IgD-negative memory B cell (primary cell): ENCODE data around the gene UBE2R2. TPM values are rescaled to one million over a fixed set of nuclear protein-coding genes. Genes with fewer than 3 reads are reported as not detected.
A peak's percentile ranks its signal among the peaks of the same experiment; 100 is the strongest.

Experiments used
- H3K27ac Mint-ChIP-seq, 3 donors: one replicate each; pipeline ENCODE4 v1.8.0; 2020 to 2022; ENCODE audit warnings: mild to moderate bottlenecking in 3 of 3, mixed read lengths in 3 of 3, moderate library complexity in 1 of 3
- H3K27me3 Mint-ChIP-seq: one replicate; pipeline ENCODE4 v1.8.0; 2021; ENCODE audit warnings: mixed read lengths
- H3K36me3 Mint-ChIP-seq: one replicate; pipeline ENCODE4 v1.8.0; 2020; ENCODE audit warnings: mild to moderate bottlenecking, mixed read lengths
- H3K4me1 Mint-ChIP-seq, 3 donors: one replicate each; pipeline ENCODE4 v1.8.0; 2020 to 2022; ENCODE audit warnings: mixed read lengths in 3 of 3, mild to moderate bottlenecking in 1 of 3
- H3K4me3 Mint-ChIP-seq, 4 donors: one replicate each; pipeline ENCODE4 v1.8.0; 2020 to 2022; ENCODE audit warnings: mild to moderate bottlenecking in 4 of 4, mixed read lengths in 4 of 4, moderate library complexity in 3 of 4
- H3K9me3 Mint-ChIP-seq, 3 donors: one replicate each; pipeline ENCODE4 v1.8.0; 2020 to 2021; ENCODE audit warnings: mixed read lengths in 3 of 3, mild to moderate bottlenecking in 1 of 3
- polyA plus RNA-seq: library from polyadenylated mRNA; unstranded; fragments of 300-500 nt; fragmentation: Illumina TruSeq; gene quantifications from one replicate; pipeline ENCODE4 v1.2.3, GENCODE V29; 2021

UBE2R2 gene
- polyA plus RNA-seq, 1 donor from 2014 or later = 22.6 TPM

DNA sequence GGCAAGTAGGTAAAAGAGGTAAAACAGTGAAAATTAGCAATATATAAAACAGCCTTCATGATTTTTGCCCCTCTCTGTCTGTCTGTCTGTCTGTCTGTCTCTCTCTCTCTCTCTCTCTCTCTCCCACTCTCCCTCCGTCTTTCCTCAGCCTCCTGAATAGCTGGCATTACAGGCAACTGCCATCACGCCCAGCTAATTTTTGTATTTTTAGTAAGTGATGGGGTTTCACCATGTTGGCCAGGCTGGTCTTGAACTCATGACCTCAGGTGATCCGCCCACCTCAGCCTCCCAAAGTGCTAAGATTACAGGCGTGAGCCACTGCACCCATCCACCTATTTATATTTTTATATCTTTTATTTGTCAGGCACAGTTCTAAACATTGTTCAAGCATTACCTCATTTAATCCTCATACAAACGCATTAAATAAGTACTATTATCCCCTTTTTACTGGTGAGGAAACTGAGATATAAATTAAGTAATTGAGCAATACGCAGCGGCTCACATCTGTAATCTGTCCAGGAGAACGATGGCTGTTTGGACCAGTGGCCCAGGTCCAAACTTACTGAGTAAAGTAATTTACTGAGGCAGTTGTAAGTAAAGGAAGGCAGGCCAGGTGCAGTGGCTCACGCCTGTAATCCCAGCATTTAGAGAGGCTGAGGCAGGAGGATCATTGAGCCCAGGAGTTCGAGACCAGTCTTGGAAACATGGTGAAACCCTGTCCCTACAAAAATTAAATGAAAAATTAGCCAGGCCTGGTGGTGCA lies 60.9 kb downstream of the UBE2R2 start:
- Mint-ChIP-seq H3K27me3 (no peaks in the 10 kb centered on the region), H3K4me3 (no peak overlapping the region), H3K36me3 (no peaks in the 10 kb centered on the region), H3K9me3 (no peaks in the 10 kb centered on the region), H3K27ac (peak overlapping the region in 1 of 3 donors; percentile 16), H3K4me1 (peaks cover 7 to 26% (median 25%) of the 10 kb centered on the region in 3 donors)

DNA sequence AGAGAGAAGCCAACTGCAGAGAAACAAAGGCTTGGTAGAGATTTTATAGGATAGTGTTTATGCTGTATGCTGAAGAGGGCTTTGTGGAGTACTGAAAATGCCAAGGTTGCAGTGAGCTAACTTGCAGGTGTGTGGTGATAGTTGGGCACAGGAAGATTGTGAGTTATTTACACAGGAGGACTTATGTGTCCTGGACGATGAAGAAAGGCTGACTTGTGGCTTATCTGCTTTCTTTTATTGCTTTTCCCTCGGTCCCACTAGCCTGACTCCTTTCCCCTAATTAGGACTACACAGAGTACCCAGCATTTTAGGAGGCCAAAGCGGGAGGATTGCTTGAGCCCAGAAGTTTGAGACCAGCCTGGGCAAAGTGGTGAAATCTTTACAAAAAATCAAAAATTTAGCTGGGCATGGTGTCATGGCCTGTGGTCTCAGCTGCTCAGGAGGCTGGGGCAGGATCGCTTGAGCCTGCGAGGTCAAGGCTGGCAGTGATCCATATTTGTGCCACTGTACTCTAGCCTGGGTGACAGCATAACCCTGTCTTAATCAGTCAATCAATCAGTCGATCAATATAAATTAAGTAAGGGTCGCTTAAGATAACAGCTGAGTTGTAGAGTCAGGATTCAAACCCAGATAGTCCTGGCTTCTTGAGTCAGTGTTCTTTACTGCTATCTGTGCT lies 61.9 kb downstream of the UBE2R2 start:
- Mint-ChIP-seq H3K9me3 (no peaks in the 10 kb centered on the region), H3K27ac (no peak overlapping the region), H3K27me3 (no peaks in the 10 kb centered on the region), H3K4me3 (no peak overlapping the region), H3K36me3 (no peaks in the 10 kb centered on the region), H3K4me1 (peaks cover 7 to 29% (median 28%) of the 10 kb centered on the region in 3 donors)

DNA sequence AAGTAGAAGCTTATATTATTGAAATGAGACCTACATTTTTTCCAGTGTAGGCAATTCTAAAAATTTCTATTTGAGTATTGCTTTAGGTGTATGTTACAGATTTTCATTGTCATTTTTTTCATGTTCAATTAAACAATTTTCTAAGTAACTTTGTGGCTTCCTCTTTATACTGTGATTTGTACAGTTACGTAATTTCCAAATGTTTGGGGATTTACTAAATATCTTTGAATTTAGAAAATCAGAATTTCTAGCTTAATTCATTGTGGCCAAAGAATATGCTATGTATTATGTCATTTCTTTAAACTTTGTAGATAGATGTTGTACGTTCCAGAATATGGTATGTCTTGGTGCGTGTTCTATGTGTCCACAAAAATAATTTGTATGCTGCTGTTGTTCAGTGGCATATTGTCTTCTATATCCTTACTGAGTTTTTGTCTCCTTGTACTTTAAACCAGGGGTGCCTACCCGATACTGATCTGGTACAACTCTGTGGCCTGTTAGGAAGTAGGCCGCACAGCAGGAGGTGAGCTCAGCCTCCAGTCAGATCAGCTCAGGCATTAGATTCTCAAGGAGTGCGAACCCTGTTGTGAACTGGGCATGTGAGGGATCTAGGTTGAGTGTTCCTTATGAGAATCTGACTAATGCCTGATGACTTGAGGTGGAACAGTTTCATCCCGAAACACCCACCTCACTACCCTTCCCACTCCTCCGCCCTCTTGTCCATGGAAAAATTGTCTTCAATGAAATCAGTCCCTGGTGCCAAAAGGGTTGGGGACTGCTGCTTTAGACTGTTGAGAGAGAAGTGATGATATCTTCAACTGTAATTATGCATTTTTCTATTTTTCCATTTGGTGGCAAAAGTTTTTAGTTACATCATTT lies 63.5 kb downstream of the UBE2R2 start:
- Mint-ChIP-seq H3K9me3 (no peaks in the 10 kb centered on the region), H3K27me3 (no peaks in the 10 kb centered on the region), H3K27ac (no peak overlapping the region), H3K36me3 (no peaks in the 10 kb centered on the region), H3K4me1 (peaks cover 7 to 37% (median 28%) of the 10 kb centered on the region in 3 donors), H3K4me3 (no peak overlapping the region)

DNA sequence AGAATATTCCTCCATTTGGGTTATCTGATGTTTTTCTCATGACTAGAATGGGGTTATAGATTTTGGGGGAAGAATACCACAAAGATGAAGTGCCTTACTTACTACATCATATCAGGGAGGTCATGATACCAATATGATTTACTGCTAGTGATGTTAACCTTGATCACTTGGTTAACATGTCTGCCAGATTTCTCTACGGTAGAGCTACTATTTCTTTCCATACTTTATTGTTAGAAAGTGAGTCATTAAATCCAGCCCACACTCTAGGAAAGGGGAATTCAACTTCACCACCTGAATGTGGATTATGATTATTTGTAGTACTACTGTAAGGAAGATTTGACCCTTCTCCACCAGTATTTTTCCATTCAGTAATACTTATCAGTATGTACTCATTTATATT lies 64.7 kb downstream of the UBE2R2 start:
- Mint-ChIP-seq H3K27me3 (no peaks in the 10 kb centered on the region), H3K9me3 (no peaks in the 10 kb centered on the region), H3K27ac (no peak overlapping the region), H3K36me3 (no peaks in the 10 kb centered on the region), H3K4me3 (no peak overlapping the region), H3K4me1 (peaks cover 7 to 37% (median 29%) of the 10 kb centered on the region in 3 donors)

DNA sequence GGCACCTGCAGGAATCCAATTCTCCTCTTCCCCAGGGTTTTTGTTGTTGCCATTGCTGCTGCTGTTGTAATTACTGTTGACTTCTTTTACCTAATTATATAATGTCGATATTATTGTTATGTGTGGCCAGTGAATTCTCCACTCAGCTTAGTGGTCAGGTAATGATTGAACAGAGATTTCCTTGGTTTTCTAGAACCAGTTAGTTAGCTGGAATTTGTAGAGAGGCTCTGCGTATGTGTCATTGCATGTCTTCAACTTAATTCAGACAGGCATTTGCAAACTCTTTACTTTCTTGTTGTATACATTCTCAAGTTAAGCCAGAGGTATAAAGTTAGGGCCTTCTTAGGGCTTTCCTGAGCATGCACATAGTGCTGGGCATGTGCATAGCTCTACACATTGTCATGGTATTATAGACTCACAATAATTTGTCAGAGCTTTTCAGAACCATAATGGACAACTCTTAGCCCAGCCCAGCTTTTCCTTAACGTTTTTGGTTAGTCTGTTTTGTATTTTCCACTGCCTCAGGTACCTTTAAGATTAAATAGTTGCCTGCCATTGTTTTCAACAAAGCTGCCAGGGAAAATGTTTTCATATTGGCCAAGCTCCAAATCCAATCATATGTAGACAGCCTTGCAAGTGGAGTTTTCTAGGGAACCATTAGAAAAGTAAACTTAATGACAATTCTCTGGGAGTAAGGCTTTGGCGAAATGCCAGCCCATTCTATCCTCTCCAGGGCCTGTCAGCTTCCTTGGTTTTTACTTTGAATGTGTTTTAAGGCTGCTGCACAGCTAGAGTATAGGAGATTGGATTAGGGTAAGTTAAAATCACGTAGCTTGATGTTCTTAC lies 68.1 kb downstream of the UBE2R2 start:
- H3K27ac Mint-ChIP-seq = no peak overlapping the region
- peaks cover 3 to 28% (median 18%) of the 10 kb centered on the region in 3 donors for H3K4me1 Mint-ChIP-seq
- no peaks in the 10 kb centered on the region for H3K27me3 Mint-ChIP-seq
- no peaks in the 10 kb centered on the region for H3K36me3 Mint-ChIP-seq
- H3K4me3 Mint-ChIP-seq = no peak overlapping the region
- H3K9me3 Mint-ChIP-seq = no peaks in the 10 kb centered on the region

DNA sequence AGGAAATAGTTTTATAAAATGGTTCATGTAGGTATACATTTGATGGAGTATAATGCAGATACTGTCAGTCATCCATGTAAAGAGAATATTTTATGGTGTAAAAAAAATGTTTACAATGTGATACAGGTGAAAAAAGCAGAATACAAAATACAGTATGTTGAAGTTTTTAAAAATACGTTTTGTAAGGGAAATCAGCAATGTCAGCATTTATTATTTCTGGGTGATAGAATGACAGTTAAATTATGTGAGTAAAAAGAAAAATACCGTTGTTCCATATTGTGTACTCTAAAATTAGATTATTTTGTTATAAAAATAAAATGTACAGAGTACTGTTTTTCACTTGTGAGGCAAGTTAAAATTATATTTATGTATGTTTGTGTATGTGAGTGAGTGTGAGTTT lies 69.0 kb downstream of the UBE2R2 start:
- H3K27ac Mint-ChIP-seq = no peak overlapping the region
- H3K4me1 Mint-ChIP-seq = peaks cover 3 to 22% (median 12%) of the 10 kb centered on the region in 3 donors
- no peaks in the 10 kb centered on the region for H3K27me3 Mint-ChIP-seq
- H3K9me3 Mint-ChIP-seq = no peaks in the 10 kb centered on the region
- no peak overlapping the region for H3K4me3 Mint-ChIP-seq
- no peaks in the 10 kb centered on the region for H3K36me3 Mint-ChIP-seq

DNA sequence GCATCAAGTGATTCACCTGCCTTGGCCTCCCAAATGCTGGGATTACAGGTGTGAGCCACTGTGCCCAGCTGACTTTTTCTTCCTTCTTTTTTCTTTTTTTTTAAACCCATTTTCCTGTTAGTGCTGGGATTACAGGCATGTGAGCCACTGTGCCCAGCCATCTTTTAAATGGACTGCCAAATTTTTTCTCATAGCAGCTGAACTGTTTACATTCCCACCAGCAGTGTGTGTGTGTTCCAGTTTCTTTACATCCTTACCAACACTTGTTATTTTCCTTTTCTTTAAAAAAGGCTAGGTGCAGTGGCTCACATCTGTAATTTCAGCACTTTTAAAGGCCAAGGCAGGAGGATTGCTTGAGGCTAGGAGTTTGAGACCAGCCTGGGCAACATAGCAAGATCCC lies 76.9 kb downstream of the UBE2R2 start:
- peak overlapping the region in 1 of 3 donors; percentile 43 for H3K27ac Mint-ChIP-seq
- no peaks in the 10 kb centered on the region for H3K9me3 Mint-ChIP-seq

DNA sequence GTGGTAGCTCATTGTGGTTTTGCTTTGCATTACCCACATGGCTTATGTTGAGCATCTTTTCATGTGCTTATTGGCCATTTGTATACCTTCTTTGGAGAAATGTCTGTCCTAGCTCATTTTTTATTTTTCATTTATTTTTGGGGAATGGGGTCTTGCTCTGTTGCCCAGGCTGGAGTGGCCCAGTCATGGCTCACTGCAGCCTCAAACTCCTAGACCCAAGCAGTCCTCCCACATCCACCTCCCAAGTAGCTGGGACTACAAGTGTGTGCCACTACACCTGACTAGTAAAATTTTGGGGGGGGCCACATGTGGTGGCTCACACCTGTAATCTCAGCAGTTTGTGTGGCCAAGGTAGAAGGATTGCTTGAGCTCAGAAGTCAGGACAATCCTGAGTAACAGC lies 77.4 kb downstream of the UBE2R2 start:
- H3K27ac Mint-ChIP-seq = no peak overlapping the region
- no peak overlapping the region for H3K4me3 Mint-ChIP-seq

More for the DNA sequence above, 76.9 kb downstream of the UBE2R2 start:
- peaks cover 7 to 16% (median 10%) of the 10 kb centered on the region in 3 donors for H3K4me1 Mint-ChIP-seq
- H3K4me3 Mint-ChIP-seq = no peak overlapping the region
- peaks cover 4% of the 10 kb centered on the region for H3K36me3 Mint-ChIP-seq
- no peaks in the 10 kb centered on the region for H3K27me3 Mint-ChIP-seq

DNA sequence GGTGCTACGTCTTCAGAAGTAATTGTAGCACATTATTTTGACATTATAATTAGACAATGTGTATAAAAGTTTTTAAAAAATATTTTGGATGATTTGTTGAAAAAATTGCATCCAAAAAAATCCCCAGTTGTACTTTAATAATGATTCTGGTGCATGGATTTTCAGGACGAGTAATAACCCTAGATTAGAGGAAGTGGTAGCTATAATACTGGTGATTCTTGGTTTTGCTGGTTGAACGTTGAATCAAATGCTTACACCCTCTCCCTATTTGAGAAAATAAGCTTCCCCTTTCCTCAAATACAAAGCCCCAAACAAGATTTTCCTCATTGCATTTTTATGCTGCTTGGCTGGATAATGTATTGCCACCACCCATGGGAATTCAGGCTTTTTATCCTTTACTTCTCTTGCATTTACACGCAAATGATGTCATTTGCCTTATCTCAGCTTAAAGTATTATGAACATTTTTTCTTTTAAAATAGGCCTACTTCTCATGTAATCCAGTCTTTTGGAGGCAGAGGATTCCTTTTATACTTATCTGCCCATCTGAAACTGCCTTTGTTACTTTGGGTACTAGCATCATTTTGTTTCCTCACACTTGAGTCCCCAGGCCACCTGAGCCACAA lies 86.3 kb downstream of the UBE2R2 start:
- Mint-ChIP-seq H3K27me3 (no peaks in the 10 kb centered on the region), H3K4me1 (peaks cover 0 to 10% (median 0%) of the 10 kb centered on the region in 3 donors), H3K27ac (peak overlapping the region in 1 of 3 donors; percentile 67), H3K9me3 (no peaks in the 10 kb centered on the region), H3K36me3 (peaks cover 7% of the 10 kb centered on the region), H3K4me3 (no peak overlapping the region)

More for the DNA sequence above, 77.4 kb downstream of the UBE2R2 start:
- Mint-ChIP-seq H3K4me1 (peaks cover 7 to 16% (median 10%) of the 10 kb centered on the region in 3 donors), H3K36me3 (peaks cover 4% of the 10 kb centered on the region), H3K27me3 (no peaks in the 10 kb centered on the region), H3K9me3 (no peaks in the 10 kb centered on the region)

DNA sequence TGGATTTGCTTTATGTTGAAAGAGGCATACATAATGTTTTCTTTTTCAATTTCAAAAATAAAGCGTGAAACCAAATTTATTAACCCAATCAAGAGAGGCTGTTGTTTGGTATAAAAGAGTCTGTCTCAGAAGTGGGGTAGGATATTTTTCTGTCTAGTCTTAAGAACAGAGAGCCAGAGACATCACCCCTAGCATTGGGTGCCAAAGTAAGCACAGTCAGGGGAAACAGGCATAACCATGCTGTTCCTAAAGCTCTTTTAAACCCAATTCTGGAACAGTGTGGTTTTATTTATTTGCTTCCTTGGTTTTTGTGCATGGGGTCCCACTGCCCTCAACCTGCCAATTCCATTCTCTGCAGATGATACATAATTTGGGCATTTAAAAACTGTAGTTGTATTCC lies 88.2 kb downstream of the UBE2R2 start:
- Mint-ChIP-seq H3K4me1 (peaks cover 0 to 10% (median 0%) of the 10 kb centered on the region in 3 donors), H3K27me3 (no peaks in the 10 kb centered on the region), H3K27ac (no peak overlapping the region), H3K9me3 (no peaks in the 10 kb centered on the region), H3K4me3 (no peak overlapping the region), H3K36me3 (peaks cover 7% of the 10 kb centered on the region)

DNA sequence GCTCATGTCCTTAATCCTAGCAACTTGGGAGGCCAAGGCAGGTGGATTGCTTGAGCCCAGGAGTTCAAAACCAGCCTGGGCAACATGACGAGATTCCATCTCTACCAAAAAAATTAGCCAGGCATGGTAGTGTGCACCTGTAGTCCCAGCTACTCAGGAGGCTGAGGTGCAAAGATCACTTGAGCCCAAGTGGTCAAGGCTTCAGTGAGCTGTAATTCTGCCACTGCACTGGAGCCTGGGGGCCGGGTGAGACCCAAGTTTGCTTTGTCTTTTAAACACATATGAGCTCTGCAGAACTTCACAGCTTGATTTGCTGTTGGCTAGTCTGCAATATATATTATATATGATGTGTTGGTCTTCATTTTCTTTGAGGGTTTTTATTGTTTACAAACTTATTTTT lies 89.8 kb downstream of the UBE2R2 start:
- Mint-ChIP-seq H3K4me1 (peaks cover 0 to 10% (median 0%) of the 10 kb centered on the region in 3 donors), H3K4me3 (no peak overlapping the region), H3K27me3 (no peaks in the 10 kb centered on the region), H3K36me3 (peaks cover 7% of the 10 kb centered on the region), H3K9me3 (no peaks in the 10 kb centered on the region), H3K27ac (no peak overlapping the region)

DNA sequence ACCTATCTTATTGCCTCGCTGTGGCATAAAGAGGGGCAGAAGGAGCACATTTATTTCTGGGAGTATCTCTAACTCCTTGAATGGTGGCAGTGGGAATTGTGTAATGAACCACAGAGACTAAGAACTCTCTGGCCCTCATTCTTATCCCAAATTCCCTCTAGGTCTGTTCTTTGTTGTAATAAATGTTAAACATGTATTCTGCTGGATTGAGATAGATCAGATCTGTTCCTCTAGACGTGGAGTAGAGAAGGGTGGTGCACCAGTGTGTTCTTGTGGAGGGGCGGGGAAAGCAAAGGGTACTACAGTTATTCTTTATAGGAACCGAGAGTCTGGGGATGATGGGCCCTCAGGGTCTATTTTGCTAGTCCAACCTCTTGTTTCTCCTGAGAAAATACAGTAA lies 90.4 kb downstream of the UBE2R2 start:
- H3K27ac Mint-ChIP-seq = no peak overlapping the region
- H3K27me3 Mint-ChIP-seq = no peaks in the 10 kb centered on the region

DNA sequence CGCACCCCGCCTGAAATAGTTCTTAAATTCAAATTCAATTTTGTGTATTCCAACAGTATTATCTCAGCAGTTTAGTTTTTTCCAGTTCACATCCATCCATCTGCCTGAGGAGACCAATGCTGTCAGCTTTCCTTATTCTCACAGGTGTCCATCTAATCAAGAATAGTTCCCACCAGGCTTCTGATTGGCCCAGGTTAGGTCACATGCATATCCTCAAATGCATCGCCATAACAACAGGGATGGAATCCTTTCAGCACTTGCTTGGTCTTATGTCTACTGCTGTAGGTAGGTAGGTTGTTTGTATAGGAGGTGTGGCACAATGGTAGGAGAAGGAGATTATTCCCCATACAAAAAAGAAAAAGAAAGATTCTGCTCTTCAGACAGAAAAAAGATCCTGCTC lies 91.2 kb downstream of the UBE2R2 start:
- no peaks in the 10 kb centered on the region for H3K27me3 Mint-ChIP-seq
- H3K4me1 Mint-ChIP-seq = peaks cover 0 to 10% (median 0%) of the 10 kb centered on the region in 3 donors
- H3K4me3 Mint-ChIP-seq = no peak overlapping the region
- H3K27ac Mint-ChIP-seq = no peak overlapping the region
- peaks cover 7% of the 10 kb centered on the region for H3K36me3 Mint-ChIP-seq
- no peaks in the 10 kb centered on the region for H3K9me3 Mint-ChIP-seq

More for the DNA sequence above, 90.4 kb downstream of the UBE2R2 start:
- Mint-ChIP-seq H3K36me3 (peaks cover 7% of the 10 kb centered on the region), H3K4me1 (peaks cover 0 to 10% (median 0%) of the 10 kb centered on the region in 3 donors), H3K4me3 (no peak overlapping the region), H3K9me3 (no peaks in the 10 kb centered on the region)

DNA sequence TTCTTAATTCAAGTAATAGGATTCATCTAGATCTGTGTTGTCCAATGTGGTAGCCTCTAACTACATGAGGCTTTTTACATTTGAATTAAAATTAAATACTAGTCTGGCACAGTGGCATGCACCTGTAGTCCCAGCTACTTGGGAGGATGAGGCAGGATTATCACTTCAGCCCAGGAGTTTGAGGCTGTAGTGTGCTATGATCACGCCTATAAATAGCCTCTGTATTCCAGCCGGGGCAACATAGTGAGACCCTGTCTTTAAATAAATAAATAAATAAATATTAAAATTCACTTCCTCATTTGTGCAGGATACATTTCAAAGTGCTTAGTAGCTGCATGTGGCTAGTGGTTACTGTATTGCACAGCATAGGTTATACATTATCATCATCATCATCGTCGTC lies 91.8 kb downstream of the UBE2R2 start:
- H3K36me3 Mint-ChIP-seq = peaks cover 5% of the 10 kb centered on the region

More for the DNA sequence above, 91.8 kb downstream of the UBE2R2 start:
- H3K4me1 Mint-ChIP-seq = peaks cover 0 to 7% (median 0%) of the 10 kb centered on the region in 3 donors
- no peak overlapping the region for H3K4me3 Mint-ChIP-seq
- H3K9me3 Mint-ChIP-seq = no peaks in the 10 kb centered on the region
- no peak overlapping the region for H3K27ac Mint-ChIP-seq
- H3K27me3 Mint-ChIP-seq = no peaks in the 10 kb centered on the region
